Ishikawa (cell line): ENCODE measurements around the gene RBMS3.

ENCODE experiments used
- EGR1 ChIP-seq: IDR thresholded peaks from 2 replicates; pipeline ENCODE4 v1.6.1; 2012
- EP300 ChIP-seq: IDR thresholded peaks from 2 replicates; pipeline ENCODE4 v1.6.1; 2012; ENCODE audit warnings: borderline replicate concordance
- FOXM1 ChIP-seq: IDR thresholded peaks from 2 replicates; pipeline ENCODE4 v1.6.1; 2012; ENCODE audit warnings: low read depth, borderline replicate concordance
- RAD21 ChIP-seq: IDR thresholded peaks from 2 replicates; pipeline ENCODE4 v1.6.1; 2012; ENCODE audit warnings: low read depth
- TAF1 ChIP-seq: IDR thresholded peaks from 2 replicates; pipeline ENCODE4 v1.6.1; 2012; ENCODE audit warnings: low read depth, mild to moderate bottlenecking
- TCF12 ChIP-seq: IDR thresholded peaks from 2 replicates; pipeline ENCODE4 v1.6.1; 2012; ENCODE audit warnings: low read depth
- TF ChIP-seq, protein P1 (sequence below): IDR thresholded peaks from 2 replicates; pipeline ENCODE4 v1.6.1; 2012
- TF ChIP-seq, protein P2 (sequence below): IDR thresholded peaks from 2 replicates; pipeline ENCODE4 v1.6.1; 2012; ENCODE audit warnings: low read depth, mild to moderate bottlenecking
- TF ChIP-seq, protein P3 (sequence below): IDR thresholded peaks from 2 replicates; pipeline ENCODE4 v1.6.1; 2012

DNA sequence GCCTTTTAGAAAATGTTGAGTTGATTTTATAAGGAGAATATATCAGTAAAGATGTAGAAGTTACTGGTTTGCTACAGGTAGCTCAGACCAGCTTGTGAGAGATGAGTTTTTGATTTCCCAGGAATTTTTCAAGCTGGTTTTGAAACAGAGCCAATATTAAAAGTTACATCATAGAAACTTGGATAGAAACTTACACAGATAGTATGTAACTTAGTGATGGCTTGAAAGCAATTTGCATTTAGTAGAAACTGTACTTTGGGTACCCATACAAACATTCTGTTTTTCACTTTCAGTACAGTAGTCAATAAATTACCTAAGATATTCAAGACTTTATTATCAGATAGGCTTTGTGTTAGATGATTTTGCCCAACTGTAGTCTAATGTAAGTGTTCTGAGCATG, 93.4 kb downstream of the RBMS3 start:
- no peak for TF ChIP-seq FOXM1
- TF ChIP-seq TCF12: no peak
- no peak for TF ChIP-seq TAF1
- no peak for TF ChIP-seq RAD21
- TF ChIP-seq, protein P1, sequence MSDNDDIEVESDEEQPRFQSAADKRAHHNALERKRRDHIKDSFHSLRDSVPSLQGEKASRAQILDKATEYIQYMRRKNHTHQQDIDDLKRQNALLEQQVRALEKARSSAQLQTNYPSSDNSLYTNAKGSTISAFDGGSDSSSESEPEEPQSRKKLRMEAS: no peak
- TF ChIP-seq, protein P2, sequence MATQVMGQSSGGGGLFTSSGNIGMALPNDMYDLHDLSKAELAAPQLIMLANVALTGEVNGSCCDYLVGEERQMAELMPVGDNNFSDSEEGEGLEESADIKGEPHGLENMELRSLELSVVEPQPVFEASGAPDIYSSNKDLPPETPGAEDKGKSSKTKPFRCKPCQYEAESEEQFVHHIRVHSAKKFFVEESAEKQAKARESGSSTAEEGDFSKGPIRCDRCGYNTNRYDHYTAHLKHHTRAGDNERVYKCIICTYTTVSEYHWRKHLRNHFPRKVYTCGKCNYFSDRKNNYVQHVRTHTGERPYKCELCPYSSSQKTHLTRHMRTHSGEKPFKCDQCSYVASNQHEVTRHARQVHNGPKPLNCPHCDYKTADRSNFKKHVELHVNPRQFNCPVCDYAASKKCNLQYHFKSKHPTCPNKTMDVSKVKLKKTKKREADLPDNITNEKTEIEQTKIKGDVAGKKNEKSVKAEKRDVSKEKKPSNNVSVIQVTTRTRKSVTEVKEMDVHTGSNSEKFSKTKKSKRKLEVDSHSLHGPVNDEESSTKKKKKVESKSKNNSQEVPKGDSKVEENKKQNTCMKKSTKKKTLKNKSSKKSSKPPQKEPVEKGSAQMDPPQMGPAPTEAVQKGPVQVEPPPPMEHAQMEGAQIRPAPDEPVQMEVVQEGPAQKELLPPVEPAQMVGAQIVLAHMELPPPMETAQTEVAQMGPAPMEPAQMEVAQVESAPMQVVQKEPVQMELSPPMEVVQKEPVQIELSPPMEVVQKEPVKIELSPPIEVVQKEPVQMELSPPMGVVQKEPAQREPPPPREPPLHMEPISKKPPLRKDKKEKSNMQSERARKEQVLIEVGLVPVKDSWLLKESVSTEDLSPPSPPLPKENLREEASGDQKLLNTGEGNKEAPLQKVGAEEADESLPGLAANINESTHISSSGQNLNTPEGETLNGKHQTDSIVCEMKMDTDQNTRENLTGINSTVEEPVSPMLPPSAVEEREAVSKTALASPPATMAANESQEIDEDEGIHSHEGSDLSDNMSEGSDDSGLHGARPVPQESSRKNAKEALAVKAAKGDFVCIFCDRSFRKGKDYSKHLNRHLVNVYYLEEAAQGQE: no peak
- no peak for TF ChIP-seq EP300
- TF ChIP-seq EGR1: no peak
- TF ChIP-seq, protein P3, sequence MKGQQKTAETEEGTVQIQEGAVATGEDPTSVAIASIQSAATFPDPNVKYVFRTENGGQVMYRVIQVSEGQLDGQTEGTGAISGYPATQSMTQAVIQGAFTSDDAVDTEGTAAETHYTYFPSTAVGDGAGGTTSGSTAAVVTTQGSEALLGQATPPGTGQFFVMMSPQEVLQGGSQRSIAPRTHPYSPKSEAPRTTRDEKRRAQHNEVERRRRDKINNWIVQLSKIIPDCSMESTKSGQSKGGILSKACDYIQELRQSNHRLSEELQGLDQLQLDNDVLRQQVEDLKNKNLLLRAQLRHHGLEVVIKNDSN: no peak
